Neutrophil (primary cell): ENCODE results near the gene AREL1.

Source experiments
- H3K27ac ChIP-seq: fragments of 200-600 bp; sonication (generic); 2 replicates; pipeline ENCODE4 v1.5.1; 2016; ENCODE audit warnings: mild to moderate bottlenecking, moderate library complexity
- H3K27me3 ChIP-seq: fragments of 200-600 bp; sonication (generic); 2 replicates; pipeline ENCODE4 v1.6.0; 2016; ENCODE audit warnings: mild to moderate bottlenecking
- H3K36me3 ChIP-seq: fragments of 200-600 bp; sonication (generic); 2 replicates; pipeline ENCODE4 v1.5.1; 2017
- H3K4me1 ChIP-seq, 2 experiments: fragments of 200-600 bp in 1 of 2; sonication (generic) in 1 of 2; 1 replicate in 1 of 2; 2 replicates in 1 of 2; pipeline versions ENCODE4 v1.5.1 to v1.6.1; 2013 to 2016; ENCODE audit warnings: low read depth in 1 of 2, low read length in 1 of 2, mild to moderate bottlenecking in 1 of 2, moderate library complexity in 1 of 2; ENCODE audit not compliant: control insufficient read depth in 1 of 2, insufficient read depth in 1 of 2
- H3K4me3 ChIP-seq, 2 experiments: fragments of 200-600 bp in 1 of 2; sonication (generic) in 1 of 2; 1 replicate in 1 of 2; 2 replicates in 1 of 2; pipeline ENCODE4 v1.5.1; 2013 to 2016; ENCODE audit warnings: low read depth in 1 of 2, low read length in 1 of 2, mild to moderate bottlenecking in 1 of 2, moderate library complexity in 1 of 2
- H3K9me3 ChIP-seq: fragments of 200-600 bp; sonication (generic); 2 replicates; pipeline ENCODE4 v1.5.1; 2016
- CTCF ChIP-seq: fragments of 200-600 bp; sonication (generic); IDR thresholded peaks from 2 replicates; pipeline ENCODE4 v1.5.1; 2016; ENCODE audit warnings: antibody characterized with exemption

Gene AREL1

GRCh38 chr14:74661726-74662450, 51.0 kb downstream of the AREL1 start:
- Histone ChIP-seq H3K4me1 (peaks cover 3 to 9% of the 10 kb centered on the region in 2 experiments), H3K4me3 (no peak overlapping the region), H3K27me3 (no peaks in the 10 kb centered on the region), H3K27ac (no peak overlapping the region), H3K36me3 (peaks cover 95% of the 10 kb centered on the region), H3K9me3 (no peaks in the 10 kb centered on the region)
- TF ChIP-seq CTCF: no peak

DNA sequence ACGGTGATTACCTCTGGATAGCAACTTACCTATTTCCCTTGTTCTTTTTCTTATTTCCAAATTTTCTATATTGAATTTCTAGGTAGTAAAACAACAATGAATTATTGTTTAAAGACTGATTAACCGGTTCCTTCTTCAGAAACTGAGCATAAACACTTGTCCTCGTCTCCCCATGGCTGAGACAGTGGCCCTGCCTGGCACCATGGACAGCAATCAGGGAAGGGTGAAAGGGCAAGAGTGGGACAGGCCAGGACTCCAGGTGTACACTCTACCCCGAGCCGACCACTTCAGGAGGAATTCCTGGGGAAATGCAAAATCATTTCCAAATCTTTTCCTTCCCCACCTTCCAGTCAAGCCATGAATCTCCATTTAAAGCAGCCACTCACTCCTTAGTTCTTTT, 52.0 kb downstream of the AREL1 start:
- TF ChIP-seq CTCF: no peak
- Histone ChIP-seq H3K27ac (no peak overlapping the region), H3K4me1 (peaks cover 5 to 7% of the 10 kb centered on the region in 2 experiments), H3K27me3 (no peaks in the 10 kb centered on the region), H3K36me3 (peaks cover 94% of the 10 kb centered on the region), H3K9me3 (no peaks in the 10 kb centered on the region), H3K4me3 (no peak overlapping the region)

GRCh38 chr14:74660167-74660566, 52.7 kb downstream of the AREL1 start:
- Histone ChIP-seq H3K4me1 (peaks cover 8 to 9% of the 10 kb centered on the region in 2 experiments), H3K9me3 (no peaks in the 10 kb centered on the region), H3K27ac (no peak overlapping the region), H3K27me3 (no peaks in the 10 kb centered on the region), H3K4me3 (no peak overlapping the region), H3K36me3 (peaks cover 91% of the 10 kb centered on the region)
- TF ChIP-seq CTCF: no peak

GRCh38 chr14:74658535-74659131, 54.2 kb downstream of the AREL1 start:
- Histone ChIP-seq H3K27ac (no peak overlapping the region), H3K27me3 (no peaks in the 10 kb centered on the region), H3K4me3 (no peak overlapping the region), H3K36me3 (peaks cover 88% of the 10 kb centered on the region), H3K9me3 (no peaks in the 10 kb centered on the region), H3K4me1 (peaks cover 8 to 13% of the 10 kb centered on the region in 2 experiments)
- no peak for TF ChIP-seq CTCF

DNA sequence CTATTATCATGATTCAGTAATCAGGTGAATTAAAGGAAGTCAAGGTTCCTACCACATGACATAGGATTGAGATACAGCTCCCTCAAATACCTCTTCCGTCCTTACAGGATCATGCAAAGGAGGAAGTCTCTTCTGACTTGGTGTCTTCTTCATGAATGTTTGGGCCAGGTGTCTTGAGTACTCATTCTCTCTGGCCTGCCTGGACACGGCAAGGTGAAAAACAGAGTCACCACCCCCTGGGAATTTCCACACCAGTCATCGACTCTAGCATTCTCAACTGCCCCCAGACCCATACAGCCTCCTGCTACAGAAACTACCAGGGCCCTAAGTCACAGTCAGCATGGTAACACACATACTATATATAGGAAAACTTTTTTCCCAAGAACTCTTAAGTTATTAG, 55.9 kb downstream of the AREL1 start:
- Histone ChIP-seq H3K27me3 (no peaks in the 10 kb centered on the region), H3K36me3 (peaks cover 88% of the 10 kb centered on the region), H3K9me3 (no peaks in the 10 kb centered on the region), H3K4me1 (peaks cover 8 to 13% of the 10 kb centered on the region in 2 experiments), H3K27ac (no peak overlapping the region), H3K4me3 (no peak overlapping the region)
- no peak for TF ChIP-seq CTCF
